GM19035 (cell line): ENCODE results near the gene ISL1.

Source experiments
- ATAC-seq: cut with Tn5 transposase; IDR thresholded peaks from one replicate; pipeline ENCODE4 v1.9.1; 2021; ENCODE audit not compliant: unreplicated experiment

Gene ISL1

GRCh38 chr5:51383131-51384121, at the start of gene ISL1:
Gene ISL1 (plus strand): TSS chr5:51383448. CDS start chr5:51383672, 224 bp downstream.
- no peak for ATAC-seq

- no peak for ATAC-seq
Observed at GRCh38 chr5:51336878-51337277, 46.4 kb upstream of the ISL1 start.

- no peak for ATAC-seq
Observed at GRCh38 chr5:51345106-51345505, 38.1 kb upstream of the ISL1 start.

GRCh38 chr5:51347157-51347556, 36.1 kb upstream of the ISL1 start:
- ATAC-seq, result no peak

- ATAC-seq, result no peak
Observed at GRCh38 chr5:51347704-51348103, 35.5 kb upstream of the ISL1 start.

GRCh38 chr5:51371052-51371451, 12.2 kb upstream of the ISL1 start:
- ATAC-seq, result no peak

GRCh38 chr5:51373880-51374523, 9.2 kb upstream of the ISL1 start:
- no peak for ATAC-seq

GRCh38 chr5:51375084-51375483, 8.2 kb upstream of the ISL1 start:
- no peak for ATAC-seq

GRCh38 chr5:51376509-51376908, 6.7 kb upstream of the ISL1 start:
- no peak for ATAC-seq

- ATAC-seq, result no peak
Observed at GRCh38 chr5:51377151-51378060, 5.8 kb upstream of the ISL1 start.

GRCh38 chr5:51378061-51378409, 5.2 kb upstream of the ISL1 start:
- ATAC-seq, result no peak

- ATAC-seq, result no peak
Observed at GRCh38 chr5:51378448-51379330, 4.6 kb upstream of the ISL1 start.

- no peak for ATAC-seq
Observed at GRCh38 chr5:51379331-51379700, 3.9 kb upstream of the ISL1 start.

GRCh38 chr5:51380603-51381207, 2.5 kb upstream of the ISL1 start:
- ATAC-seq, result no peak

- ATAC-seq, result no peak
Observed at GRCh38 chr5:51381761-51382474, 1.3 kb upstream of the ISL1 start.

- no peak for ATAC-seq
Observed at GRCh38 chr5:51382521-51383130, 622 bp upstream of the ISL1 start.

GRCh38 chr5:51384281-51384840, 1.1 kb downstream of the ISL1 start:
- no peak for ATAC-seq

GRCh38 chr5:51385216-51385615, 2.0 kb downstream of the ISL1 start:
- ATAC-seq, result no peak
